NCI-H1694 treated with DMSO at 0.1 percent for 48 hours (cell line): Measurements from ENCODE around the gene ZSWIM5.
A peak's percentile ranks its signal among the peaks of the same experiment; 100 is the strongest.
"Not testable (repeated sequence)": the region's sequence is repeated elsewhere in the genome, so short reads cannot be mapped to it uniquely, and the experiment has no call there.

ENCODE experiments used
- DNase-seq: peaks from one replicate; lab custom pipeline; 2025; lab: John Stamatoyannopoulos, UW

Gene ZSWIM5

DNA sequence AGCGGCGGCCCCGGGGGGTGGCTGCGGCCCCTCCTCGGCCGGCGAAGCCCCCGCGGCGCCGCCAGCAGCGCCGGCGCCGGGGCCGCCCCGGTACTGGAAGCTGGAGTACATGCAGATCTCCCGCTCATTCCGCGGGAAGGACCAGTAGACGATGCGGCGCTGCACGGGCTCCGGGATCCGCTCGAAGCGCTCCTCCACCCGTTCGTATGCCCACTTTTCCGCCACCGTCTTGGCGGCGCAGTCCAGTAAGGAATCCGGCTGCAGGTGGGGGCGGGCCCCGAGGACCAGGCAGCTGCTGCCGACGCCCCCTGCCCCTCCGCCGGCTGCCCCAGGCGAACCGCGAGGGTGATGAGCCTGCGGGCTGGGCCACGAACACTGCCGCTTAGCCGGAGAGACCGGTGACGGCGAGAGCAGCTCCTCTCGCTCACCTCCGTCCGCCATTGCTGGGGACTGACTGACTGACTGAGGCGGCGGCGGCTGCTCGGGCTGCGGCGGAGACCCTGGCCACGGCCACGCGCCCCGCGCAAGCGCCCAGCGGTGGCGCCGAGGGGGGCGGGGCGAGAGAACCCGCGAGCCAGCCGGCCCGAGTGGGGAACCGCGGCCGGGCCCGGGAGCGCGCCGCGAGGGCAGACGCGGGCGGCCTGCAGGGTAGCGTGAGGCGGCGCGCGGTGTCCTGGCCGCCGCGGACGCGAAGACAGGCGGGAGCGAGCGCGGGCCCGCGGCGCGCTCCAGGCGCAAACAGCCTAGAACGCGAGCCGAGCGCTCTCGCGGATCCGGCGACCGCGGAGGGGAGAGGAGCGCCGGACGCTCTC lies at the start of gene ZSWIM5:
Gene ZSWIM5, minus strand, starts transcription at position 696 of the 812 bp plus-strand sequence. Its CDS starts 255 bp downstream, at position 441.
- peak; percentile 60 for DNase-seq

DNA sequence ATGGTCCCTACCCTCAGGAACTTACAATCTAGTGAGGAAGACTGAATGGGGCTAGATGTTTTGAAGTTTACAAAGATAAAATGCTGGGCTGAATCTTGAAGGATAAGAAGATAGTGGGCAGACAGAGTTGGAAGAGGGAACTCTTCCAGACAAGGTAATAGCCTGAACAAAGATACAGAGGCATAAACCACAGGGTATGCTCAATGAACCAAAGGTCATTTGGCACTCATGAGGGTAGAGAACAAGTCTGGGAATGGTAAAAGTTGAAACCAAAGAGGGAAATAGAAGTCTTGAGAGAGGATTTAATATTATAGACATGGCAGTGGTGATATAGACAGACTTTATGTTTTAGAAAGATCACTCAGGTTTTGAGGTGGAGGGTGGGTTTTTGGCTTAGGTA lies 48.1 kb upstream of the ZSWIM5 start:
- DNase-seq: no peak

DNA sequence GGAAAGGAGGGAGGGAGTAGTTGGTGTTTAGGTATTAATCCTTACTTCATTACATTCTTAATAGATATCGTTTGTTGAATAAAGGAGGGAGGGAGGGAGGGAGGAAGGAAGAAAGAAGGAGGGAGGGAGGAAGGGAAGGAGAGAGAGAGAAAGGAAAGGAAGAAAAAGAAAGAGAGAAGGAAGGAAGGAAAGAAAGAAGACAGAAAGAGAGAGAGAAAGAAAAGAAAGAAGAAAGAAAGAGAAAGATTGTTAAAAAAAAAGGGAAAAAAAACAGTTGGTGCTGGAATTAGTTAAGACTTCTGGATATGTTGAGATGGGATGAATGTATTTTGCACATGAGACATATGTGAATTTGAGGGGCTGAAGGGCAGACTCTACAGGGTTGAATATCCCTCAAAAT lies 44.1 kb upstream of the ZSWIM5 start:
- DNase-seq: no peak

DNA sequence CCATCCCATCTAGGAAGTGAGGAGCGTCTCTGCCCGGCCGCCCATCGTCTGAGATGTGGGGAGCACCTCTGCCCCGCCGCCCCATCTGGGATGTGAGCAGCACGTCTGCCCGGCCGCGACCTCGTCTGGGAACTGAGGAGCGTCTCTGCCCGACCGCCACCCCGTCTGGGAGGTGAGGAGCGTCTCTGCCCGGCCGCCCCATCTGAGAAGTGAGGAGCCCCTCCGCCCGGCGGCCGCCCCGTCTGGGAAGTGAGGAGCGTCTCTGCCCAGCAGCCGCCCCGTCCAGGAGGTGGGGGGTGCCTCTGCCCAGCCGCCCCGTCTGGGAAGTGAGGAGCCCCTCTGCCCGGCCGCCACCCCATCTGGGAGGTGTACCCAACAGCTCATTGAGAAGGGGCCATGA lies 41.6 kb upstream of the ZSWIM5 start:
- not testable (repeated sequence) for DNase-seq

DNA sequence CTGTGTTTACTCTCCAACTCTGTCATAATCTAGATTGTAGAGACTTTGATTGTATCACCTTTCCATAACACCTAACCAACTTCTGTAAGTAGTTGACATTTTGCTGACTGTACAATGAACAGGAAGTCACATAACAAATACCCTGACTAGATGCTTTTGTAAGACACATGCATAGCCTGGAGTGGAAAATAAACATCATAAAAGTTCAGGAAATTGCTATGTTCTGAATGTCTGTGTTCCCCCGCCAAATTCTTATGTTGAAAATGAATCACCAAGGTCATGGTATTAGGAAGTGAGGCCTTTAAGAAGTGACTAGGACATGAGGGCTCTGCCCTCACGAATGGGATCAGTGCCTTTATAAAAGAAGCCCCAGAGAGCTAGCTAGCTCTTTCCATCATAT lies 40.4 kb upstream of the ZSWIM5 start:
- DNase-seq: no peak

DNA sequence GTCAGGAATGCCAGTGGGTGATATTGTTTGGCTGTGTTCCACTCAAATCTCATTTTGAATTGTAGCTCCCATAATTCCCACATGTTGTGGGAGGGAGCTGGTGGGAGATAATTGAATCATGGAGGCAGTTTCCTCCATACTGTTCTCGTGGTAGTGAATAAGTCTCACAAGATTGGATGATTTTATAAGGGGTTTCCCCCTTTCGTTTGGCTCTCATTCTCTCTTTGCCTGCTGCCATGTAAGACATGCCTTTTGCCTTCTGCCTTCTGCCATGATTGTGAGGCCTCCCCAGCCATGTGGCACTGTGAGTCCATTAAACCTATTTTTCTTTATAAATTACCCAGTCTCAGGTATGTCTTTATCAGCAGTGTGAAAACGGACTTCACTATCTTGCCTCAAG lies 40.0 kb upstream of the ZSWIM5 start:
- not testable (repeated sequence) for DNase-seq

DNA sequence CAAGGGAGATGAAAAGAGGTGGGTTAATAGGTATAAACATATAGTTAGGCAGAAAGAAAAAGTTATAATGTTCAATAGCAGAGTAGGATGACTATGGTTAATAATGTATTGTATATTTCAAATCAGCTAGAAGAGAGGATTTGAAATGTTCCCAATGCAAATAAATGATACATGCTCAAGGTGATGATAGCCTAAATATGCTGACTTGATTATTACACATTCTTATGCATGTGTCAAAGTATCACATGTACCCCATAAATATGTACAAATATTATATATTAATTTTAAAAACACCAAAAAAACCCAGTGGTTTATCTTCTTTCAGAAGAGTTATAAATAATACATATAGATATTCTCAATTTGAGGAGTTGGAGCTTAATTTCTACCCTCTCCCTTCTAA lies 38.3 kb upstream of the ZSWIM5 start:
- no peak for DNase-seq

DNA sequence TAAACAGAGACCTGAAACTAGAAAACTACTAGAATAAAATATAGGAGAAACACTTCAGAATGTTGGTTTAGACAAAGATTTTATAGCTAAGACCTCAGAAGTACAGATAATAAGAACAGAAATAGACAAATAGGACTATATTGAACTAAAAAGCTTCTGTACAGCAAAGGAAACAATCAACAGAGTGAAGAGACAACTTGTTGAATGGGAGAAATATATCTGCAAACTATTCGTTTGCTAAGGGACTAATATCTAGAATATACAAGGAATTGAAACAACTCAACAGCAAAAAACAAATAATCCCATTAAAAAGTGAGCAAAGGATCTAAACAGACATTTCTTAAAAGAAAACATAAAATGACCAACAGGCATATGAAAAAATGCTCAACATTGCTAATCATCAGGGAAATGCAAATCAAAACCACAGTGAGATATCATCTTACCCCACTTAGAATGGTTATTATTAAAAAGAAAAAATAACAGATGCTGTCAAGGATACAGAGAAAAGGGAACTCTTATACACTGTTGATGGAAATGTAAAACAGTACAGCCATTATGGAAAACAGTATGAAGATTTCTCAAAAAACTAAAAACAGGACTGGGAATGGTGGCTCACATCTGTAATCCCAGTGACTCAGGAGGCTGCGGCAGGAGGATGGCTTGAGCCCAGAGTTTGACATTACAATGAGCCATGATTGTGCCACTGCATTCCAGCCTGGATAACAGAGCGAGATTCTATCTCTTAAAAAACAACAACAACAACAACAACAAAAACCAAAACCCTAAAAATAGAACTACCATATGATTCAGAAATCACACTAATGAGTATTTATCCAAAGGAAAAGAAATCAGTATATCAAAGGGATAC lies 37.3 kb upstream of the ZSWIM5 start:
- no peak for DNase-seq

DNA sequence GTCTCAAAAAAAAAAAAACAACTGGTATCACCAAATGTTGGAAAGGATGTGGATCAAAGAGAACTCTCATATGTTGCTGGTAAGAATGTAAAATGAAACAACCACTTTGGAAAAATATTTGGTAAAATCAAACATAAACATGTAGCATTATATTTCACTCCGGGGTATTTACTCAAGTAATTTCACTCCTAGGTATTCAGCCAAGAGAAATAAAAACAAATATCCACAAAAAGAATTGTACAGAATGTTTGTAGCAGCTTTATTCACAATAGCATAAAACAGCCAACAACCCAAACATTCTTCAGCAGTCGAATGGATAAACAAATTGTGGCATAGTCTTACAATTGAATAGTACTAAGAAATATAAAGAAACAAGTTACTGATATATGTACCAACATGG lies 32.4 kb upstream of the ZSWIM5 start:
- no peak for DNase-seq

DNA sequence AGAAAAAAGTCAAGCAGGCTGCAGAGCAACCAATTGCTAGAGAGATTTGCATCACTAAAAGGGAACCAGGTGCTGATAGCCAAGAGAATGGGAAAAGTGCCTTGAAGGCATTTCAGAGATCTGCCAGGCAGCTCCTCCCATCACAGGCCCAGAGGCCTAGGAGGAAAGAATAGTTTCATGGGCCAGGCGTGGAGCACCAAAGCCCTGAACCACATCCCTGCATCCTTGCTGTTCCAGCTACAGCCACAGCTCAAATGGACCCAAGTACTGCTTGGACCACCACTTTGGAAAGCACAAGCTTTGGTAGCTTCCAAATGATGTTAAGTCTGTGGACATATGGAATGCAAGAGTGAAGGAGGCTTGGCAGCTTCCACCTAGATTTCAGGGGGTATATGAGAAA lies 29.7 kb upstream of the ZSWIM5 start:
- no peak for DNase-seq

DNA sequence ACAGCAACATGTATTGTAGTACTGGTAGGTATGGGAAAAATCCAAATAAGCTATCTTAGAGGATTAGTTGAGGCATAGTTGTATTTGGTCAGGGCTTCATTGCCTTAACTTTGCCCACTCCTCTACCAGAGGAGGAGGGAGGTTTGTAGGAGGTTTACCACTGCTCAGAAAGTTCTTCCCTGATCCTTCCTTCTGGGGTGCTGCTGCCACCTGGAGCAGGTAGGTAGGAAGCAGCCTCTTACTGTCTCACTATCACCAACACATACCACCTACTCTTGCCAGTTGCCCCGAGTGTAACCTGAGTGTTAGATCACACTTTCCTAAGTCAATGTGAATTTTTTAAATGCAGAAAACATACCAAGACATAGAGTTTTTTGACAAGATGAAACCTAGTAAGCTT lies 24.1 kb upstream of the ZSWIM5 start:
- DNase-seq: no peak

DNA sequence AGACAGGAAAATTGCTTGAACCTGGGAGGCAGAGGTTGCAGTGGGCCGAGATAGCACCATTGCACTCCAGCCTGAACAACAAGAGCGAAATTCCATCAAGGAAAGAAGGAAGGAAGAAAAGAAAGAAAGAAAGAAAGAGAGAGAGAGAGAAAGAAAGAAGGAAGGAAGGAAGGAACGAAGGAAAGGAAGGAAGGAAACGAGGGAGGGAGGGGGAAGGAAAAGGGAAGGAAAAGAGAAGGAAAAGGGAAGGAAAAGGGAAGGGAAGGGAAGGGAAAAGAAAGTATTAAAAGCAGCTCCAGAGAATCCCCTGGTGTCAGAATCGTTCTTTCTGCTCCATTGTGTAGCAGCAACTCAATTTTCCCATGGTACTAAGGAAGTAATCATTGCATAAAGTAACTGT lies 19.2 kb upstream of the ZSWIM5 start:
- DNase-seq: no peak

DNA sequence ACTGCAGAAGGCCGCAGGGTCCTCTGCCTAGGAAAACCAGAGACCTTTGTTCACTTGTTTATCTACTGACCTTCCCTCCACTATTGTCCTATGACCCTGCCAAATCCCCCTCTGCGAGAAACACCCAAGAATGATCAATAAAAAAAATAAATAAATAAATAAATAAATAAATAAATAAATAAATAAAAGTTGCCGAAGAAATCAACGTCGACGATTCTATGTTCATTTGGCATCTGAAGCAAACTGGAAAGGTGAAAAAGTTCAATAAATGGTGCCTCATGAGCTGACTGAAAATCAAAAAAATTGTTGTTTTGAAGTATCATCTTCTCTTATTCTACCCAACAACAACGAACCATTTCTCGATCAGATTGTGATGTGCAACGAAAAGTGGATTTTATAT lies 17.3 kb upstream of the ZSWIM5 start:
- not testable (repeated sequence) for DNase-seq

DNA sequence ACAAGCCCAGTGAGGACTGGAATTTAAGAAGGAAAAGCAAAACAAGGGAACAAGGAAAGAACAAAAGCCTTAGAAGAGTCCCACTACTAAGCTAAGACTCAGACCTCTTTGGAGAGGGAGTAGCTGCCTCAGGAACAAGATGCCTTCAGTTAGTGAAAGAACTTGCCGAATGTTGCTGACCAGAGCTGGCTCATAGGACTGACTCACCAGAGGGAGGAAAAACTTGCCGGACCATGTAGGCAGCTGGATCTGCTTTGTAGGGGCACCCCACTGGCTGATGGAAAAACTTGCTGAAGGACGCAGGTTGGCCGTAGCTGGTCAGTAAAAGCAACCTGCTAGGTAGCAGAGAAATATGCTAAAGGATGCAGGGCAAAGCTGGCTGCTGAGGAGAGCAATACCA lies 15.3 kb upstream of the ZSWIM5 start:
- DNase-seq: no peak

DNA sequence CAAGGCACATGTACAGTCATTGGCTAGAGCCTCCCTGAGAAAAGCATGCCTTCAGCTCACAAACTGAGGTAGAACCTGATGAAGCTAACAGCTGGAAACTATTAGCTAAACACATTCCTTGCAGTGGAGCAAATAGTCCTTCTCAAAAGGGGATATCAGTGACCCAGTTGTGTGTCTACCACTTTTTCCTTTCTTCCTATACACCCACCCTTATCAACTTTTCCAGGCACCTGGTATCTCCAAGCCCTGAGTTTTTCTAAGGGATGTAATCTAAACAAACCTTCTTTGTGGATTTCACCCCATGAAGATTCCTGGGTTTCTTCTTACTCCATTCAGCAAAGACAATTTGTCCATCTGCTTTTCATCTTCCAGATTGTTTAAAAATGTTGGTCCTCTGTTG lies 10.5 kb upstream of the ZSWIM5 start:
- no peak for DNase-seq

DNA sequence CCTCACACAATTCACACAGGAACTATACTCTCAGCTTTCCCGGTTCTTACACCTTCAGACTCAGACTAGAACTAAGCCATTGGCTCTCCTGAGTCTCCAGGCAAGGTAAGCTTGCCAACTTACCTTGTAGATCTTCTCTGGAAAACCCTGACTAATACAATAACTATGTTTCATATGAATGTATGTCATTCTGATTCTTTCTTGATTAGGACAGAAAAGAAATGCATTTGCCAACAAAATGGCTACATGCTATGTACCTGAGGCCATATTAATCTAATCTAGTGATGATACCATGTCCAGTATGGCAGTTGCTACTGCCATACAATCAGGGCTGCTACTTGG lies 9.8 kb upstream of the ZSWIM5 start:
- DNase-seq: no peak

DNA sequence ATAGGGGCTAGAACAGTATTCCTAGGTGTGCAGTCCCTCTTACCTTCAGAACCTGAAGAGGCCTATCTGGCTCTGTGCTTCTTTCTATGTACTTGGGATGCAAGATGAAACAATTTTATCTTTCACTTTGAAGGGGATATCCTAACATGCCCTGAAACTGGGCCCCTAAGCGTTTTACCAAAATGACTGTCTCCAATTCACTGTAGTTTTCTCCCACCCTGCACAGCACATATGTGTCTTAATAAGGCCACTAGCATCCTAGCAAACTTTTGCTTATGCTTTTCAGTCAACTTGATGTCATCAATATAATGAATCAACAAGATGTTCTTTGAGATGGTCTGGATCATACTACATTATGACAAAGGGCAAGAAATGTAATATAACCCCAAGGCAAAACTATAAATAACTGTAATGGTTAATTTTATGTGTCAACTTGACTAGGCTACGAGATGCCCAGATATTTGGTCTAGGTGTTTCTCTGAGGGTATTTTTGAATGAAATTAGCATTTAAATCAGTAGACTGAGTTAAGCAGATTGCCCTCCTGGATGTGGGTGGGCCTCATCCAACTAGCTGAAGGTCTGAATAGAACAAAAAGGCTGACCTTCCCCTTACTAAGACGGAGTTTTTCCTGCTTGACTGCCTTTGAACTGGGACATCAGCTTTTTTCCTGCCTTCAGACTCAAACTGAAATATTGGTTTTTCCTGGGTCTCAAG lies 9.2 kb upstream of the ZSWIM5 start:
- DNase-seq: no peak

DNA sequence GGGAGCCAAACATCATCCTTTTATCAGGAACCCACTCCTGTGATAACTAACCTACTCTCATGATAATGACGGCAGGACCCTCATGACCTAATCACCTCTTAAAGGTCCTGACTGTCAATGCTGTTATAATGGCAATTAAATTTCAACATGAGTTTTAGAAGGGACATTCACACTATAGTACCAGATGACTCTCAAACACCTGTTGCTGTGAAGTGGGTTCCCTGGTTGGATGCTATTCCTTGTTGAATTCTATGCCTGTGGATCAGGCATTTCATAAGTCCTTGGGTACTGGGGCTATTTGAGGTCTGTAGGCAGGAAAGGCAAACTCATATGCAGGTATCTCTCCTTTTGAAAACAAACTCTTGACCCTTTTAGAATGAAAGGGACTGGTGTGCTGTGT lies 7.5 kb upstream of the ZSWIM5 start:
- no peak for DNase-seq

DNA sequence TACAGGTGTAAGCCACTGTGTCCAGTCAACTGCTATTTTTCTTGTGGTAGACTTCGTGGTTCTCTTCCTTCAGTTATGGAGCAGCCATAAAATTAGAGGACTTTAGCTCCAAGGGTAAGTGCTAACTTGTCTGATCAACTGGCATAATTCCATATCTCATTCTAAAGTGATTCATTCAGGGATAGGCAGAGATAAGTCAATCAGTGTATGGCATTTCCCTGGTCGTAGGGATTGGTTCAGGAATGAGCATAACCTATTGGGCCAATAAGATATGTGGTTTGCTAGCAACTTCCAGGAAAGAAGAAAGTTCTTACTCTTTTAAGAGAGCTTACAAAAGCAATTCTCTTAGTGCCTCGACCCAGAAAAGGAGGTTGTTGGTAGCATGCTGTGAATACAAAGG lies 4.7 kb upstream of the ZSWIM5 start:
- DNase-seq: no peak

DNA sequence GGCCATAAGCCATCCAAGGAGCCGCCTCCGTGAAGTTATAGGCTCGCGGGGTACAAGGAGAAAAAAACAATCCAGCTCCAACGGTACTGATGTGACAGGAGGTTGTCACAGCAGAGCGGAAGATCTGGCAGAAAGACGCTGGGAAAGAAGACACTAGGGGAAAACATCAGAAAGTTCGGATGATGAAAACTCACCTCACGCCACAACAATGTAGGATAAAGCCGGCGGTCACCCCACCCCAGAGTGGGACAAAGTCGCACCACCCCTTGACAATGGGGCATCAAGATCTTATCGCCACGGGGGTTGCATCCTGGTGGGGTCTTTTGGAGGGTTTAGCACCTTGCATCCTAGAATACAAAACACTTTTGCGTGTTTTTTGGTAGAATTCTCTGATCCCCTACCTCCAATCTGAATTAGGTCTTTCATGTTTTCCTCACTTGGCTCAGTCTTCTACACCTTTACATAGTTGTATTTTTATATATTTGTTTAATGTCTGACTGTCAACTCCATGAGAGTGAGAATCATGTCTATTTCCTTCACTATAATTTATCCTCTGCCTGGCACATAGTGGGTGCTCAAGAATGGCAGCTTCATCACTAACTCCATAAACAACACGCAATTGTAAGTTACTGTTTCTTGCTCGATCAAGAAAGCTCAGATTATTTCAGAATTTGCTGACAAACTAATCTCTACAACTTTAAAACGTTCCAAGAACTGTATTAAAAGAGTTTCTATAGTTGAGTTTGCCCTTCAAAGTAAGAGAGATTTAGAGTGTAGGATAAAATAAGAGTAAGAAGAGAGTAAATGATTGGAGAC lies 611 bp upstream of the ZSWIM5 start:
- no peak for DNase-seq

DNA sequence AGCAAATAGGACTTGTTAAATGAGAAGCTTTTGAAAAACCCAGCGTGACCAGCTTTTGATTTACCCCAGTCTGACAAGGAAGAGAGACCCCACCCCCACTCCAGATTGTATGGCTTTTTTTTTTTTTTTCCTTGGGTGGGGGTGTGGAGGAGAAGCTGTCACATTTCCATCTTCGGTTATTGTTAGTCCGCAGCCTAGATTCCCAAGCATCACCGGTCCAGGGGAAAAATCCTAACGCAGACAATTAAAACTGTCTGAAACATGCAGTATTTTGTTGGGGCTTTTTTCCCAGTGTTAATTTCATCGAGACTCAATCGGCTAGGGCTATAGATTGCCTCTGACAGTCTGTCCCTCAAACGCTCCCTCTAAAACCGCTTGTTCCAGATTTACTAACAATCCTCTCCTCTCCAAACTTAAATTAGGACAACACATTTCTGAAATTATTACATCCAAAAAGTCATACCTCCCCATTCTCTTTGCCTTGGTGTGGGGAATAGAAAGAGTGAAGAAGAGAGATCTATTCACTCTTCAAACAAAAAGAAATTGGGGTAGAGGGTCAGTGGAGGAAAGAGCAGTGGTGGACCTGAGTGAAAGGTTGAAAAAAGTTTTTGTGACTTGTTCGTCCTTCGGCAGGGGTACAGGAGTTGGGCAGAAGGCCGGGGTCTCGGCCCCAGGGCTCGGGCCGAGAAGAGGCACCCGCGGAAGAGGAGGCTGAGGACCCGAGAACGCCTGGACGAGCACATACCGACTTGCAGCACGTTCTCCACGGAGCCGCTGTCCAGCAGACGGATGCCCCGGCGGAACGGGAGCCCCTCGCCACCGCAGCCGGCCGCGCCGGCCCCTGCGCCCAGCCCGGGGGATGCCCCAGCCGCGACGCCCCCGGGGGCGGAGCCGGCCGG lies 1.1 kb downstream of the ZSWIM5 start:
- DNase-seq: peak; percentile 73
